ENCODE measurements around the gene MDM4.
"Not testable (repeated sequence)": the region's sequence is repeated elsewhere in the genome, so short reads cannot be mapped to it uniquely, and the experiment has no call there.

Gene MDM4

DNA sequence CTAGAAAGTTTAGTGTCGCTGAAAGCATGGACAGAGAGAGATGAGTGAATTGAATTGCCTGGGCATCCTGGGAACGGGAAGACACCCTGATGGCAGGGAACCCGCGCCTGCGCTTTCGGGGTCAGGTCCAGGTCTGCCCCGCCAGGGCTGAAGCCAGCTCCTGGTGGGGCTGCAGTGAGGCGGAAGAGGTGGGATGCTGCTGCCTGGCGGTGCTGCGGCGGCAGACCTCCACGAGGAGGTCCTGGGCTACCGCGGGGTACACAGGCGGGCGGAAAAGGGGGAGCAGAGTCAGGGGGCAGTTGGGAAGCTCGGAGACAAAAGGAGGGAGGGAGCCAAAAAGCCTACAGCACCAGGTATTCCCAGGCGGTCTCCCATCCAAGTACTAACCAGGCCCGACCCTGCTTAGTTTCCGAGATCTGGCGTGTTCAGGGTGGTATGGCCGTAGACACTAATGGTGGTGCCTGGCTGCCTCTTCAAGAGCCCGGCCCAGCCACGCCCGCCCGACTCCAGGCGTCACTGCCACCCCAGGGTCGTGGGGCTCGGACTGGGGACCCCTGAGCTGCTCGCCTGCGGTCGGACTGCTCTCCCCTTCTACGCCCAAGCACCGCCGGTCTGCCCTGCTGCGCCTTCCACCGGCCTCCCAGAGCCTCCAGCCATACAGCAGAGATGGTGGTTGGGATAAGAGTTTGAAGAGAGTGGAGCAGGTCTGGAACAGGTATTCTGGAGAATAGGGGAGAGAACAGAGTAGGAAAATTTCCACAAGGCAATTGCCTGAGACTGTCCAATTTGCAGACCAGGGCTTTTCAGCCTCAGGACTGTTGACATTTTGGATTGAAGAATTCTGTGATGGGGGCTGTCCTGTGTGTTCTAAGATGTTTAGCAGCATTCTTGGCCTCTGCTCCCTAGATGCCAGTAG is 46.1 kb downstream of the MDM4 start:
- no peak for DNase-seq (ENCODE audit: low spot score)

DNA sequence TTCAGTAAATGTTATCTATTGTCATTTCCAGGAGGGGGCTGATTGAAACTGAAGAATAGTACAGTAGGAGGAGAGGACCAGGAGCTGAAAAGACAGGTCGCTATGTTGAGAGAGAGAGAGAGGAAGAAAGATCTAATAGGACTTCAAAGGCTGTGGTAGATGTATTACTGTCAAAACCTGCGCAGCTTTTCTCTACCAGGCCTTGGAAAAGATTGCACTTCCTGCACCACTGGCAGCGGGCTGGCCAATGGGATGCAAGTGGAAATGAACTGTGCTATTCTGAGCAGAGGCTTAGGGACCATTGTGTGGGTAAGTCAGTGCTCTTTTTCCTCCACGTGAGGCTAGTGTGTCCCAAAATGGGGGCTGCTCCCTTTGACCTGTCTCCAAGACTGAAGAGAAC is 47.1 kb downstream of the MDM4 start:
- no peak for DNase-seq (ENCODE audit: low spot score)

- no peak for DNase-seq (ENCODE audit: low spot score)
Measured at GRCh38 chr1:204563780-204564179, 47.6 kb downstream of the MDM4 start.

- DNase-seq (ENCODE audit: low spot score), result peak; percentile 65
Measured at GRCh38 chr1:204564835-204565234, 48.6 kb downstream of the MDM4 start.

GRCh38 chr1:204565617-204566582 is 49.7 kb downstream of the MDM4 start:
- DNase-seq (ENCODE audit: low spot score), result peak; percentile 91

- no peak for DNase-seq (ENCODE audit: low spot score)
Measured at GRCh38 chr1:204566583-204566955, 50.4 kb downstream of the MDM4 start.

- no peak for DNase-seq (ENCODE audit: low spot score)
Measured at GRCh38 chr1:204567071-204567470, 50.9 kb downstream of the MDM4 start.

DNA sequence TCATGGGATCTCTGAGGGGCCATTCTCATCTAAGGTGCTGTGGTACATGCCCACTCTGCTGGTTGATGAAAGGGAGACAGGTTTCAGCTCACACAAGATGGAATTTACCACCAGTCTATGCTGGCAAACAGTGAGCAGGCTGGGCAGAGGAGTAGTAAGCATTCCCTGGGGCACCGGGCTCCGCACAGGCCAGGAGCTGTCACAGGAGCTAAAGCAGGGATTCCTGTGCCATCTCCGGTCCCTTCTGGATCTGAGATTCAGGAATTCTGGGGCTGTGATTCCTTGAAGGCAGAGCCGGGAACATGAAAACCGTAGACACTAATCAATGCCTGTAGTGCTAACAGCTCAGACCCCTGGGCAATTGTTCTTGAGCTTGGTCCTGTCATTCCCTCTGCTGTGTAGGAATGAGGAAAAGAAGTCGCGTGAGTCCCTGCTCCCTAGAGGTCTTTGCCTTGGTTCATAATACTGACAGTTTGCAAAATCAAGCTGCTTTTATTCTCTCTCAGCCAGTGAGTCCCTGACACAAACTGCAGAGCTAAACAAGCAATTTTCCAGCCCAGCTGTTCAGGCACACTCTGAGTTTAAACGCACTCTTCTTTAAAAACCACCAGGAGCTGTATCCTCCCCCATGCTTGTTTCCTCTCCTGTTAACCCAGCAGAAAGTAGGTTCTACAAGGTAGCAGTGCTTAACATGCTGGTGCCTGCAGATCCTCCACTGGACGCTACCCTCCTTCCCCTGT is 52.5 kb downstream of the MDM4 start:
- DNase-seq (ENCODE audit: low spot score), result no peak

GRCh38 chr1:204569478-204569877 is 53.3 kb downstream of the MDM4 start:
- DNase-seq (ENCODE audit: low spot score), result no peak

DNA sequence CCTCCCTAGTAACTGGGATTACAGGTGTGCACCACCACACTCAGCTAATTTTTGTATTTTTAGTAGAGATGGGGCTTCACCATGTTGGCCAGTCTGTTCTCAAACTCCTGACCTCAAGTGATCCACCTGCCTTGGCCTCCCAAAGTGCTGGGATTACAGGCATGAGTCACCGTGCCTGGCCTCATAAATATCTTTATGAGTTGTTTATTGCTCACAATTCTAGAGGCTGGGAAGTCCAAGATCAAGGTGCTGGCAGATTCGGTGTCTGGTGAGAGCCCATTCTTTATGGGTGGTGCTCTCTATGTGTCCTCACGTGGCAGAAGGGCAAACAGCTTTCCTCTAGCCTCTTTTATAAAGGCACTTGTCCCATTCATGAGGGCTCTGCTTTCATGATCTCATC is 53.8 kb downstream of the MDM4 start:
- DNase-seq (ENCODE audit: low spot score), result not testable (repeated sequence)

DNA sequence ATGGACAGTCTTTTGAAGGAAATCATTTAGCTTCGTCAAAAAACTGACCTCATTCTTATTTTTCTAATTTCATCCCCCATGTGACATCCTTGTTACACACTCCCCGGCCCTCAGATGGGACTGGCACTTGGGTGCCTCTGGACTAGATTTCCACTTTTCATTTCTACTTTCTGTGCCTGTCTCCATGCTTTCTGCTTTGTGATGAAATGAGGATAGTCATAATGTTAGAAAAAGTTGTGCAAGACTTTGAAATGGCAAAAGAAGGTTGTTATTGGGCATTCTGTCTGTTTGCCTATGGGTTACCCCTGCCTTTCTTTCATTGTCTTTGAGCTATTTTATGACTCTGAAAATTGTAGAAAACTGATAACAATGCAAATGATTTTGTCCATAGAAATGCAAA is 54.9 kb downstream of the MDM4 start:
- DNase-seq (ENCODE audit: low spot score), result no peak

GRCh38 chr1:204571631-204572030 is 55.4 kb downstream of the MDM4 start:
- DNase-seq (ENCODE audit: low spot score), result no peak

DNA sequence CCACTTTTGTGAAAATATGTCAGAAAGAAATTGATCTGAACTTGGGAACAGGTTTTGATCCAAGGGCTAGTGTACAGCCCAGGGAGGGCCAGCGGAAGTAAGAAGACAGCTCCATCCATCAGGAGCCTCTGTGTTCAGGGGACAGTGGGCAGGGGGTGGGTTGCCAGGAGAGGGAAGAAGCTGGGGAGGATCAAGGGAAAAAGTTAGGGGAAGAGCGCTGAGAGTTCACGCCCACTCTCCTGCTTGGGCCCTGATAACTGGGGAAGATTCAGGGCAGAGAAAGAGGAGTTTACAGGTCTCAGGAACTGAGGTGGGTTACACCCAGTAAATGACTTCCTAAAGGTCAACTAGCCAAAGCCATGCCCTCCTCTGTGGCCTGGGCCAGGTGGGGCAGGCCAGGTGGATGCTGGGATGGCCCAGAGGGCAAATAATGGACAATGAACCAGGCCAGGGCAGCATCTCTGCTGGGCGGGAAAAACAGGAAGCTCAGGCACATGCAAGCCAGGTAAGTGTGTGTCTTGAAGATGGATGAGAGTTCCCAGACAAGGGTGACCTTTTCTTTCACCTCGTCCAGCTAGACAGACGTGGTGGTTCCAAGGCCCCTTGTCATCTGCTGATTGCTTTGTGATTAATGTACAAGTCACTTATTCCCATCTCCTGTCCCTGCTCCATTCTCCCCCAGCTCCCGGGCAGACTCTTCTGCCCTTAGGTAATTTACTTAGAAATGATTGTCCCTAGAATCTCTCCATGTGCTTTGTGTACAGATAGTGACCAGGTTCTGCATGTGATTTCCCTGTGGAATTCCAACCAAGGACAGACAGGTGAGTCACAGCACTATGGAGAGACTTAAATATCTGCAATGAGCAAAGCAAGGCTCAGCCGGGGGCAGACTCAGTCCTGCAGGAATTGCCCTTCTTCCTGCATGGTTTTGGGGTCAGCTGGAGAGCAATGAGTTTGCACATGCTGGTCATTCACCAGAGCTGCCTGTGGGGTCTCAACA is 57.0 kb downstream of the MDM4 start:
- DNase-seq (ENCODE audit: low spot score), result no peak

- no peak for DNase-seq (ENCODE audit: low spot score)
Measured at GRCh38 chr1:204574016-204574864, 58.0 kb downstream of the MDM4 start.

DNA sequence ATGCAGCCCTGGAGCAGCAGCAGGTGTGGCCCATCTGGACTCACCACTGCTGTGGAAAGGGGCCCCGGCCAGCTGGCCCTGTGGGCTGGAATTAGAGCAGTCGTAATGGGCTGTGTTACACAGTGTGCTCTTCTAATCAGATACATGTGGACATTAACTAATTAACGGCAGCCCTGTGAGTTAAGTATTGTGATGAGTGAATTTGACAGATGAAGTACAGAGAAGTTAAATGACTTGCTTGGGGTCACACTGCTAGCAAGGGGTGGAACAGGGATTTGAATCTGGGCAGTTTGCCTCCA is 58.6 kb downstream of the MDM4 start:
- DNase-seq (ENCODE audit: low spot score), result no peak

GRCh38 chr1:204575221-204576190 is 59.3 kb downstream of the MDM4 start:
- DNase-seq (ENCODE audit: low spot score), result no peak

GRCh38 chr1:204576422-204576821 is 60.2 kb downstream of the MDM4 start:
- DNase-seq (ENCODE audit: low spot score), result no peak

DNA sequence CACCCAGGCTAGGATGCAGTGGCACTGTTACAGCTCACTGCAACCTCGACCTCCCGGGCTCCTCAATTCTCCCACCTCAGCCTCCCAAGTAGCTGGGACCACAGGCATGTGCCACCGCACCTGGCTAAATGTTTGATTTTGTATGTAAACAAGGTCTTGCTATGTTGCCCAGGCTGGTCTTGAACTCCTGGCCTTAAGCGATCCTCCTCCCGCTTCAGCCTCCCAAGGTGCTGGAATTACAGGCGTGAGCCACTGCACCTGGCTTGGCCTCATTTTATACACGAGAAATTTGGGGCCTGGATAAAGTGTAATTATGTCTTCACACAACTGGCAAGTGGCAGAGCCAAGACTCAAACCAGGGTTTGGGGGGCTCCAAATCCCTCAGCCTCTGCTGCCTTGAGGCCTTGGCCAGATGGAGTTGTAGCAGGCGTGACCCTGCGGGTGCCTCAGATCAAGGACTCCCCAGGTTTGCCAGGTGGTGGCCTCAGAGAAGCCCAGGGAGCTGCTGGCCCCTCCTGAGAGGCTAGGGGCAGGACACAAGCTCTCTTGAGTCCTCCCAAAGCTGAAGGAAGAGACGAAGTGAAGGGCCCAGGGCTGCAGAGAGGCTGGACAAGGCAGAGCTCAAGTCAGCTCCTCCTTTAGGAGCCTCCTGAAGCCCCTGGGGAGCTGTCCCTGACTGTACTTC is 61.7 kb downstream of the MDM4 start:
- no peak for DNase-seq (ENCODE audit: low spot score)

All from NAMALWA (cell line).